ENCODE measurements around the gene RGL1. TPM values are rescaled to one million over a fixed set of nuclear protein-coding genes. Genes with fewer than 3 reads are reported as not detected.

RGL1 gene
- total RNA-seq, 1 experiment from 2014 or later = 4.8 TPM

- H3K4me1 Mint-ChIP-seq (ENCODE audit: low read depth, unreplicated experiment) = peaks cover 29% of the 10 kb centered on the region
- H3K36me3 Mint-ChIP-seq (ENCODE audit: insufficient read depth, unreplicated experiment) = peaks cover 12% of the 10 kb centered on the region
- CTCF ChIA-PET = no interaction called here
- H3K9me3 Mint-ChIP-seq (ENCODE audit: low read depth, unreplicated experiment) = no peaks in the 10 kb centered on the region
- no TSS peak for BruUV-seq (replicated peaks)
- intact Hi-C loops (cut with micrococcal nuclease; ENCODE audit: unreplicated experiment) = no loop called here
- H3K27ac Mint-ChIP-seq (ENCODE audit: unreplicated experiment) = no peak overlapping the region
- H3K27me3 Mint-ChIP-seq (ENCODE audit: unreplicated experiment) = no peaks in the 10 kb centered on the region
- DNase-seq = no peak
- H3K4me3 Mint-ChIP-seq (ENCODE audit: low read depth, unreplicated experiment) = no peak overlapping the region
- TF ChIP-seq, protein P1, sequence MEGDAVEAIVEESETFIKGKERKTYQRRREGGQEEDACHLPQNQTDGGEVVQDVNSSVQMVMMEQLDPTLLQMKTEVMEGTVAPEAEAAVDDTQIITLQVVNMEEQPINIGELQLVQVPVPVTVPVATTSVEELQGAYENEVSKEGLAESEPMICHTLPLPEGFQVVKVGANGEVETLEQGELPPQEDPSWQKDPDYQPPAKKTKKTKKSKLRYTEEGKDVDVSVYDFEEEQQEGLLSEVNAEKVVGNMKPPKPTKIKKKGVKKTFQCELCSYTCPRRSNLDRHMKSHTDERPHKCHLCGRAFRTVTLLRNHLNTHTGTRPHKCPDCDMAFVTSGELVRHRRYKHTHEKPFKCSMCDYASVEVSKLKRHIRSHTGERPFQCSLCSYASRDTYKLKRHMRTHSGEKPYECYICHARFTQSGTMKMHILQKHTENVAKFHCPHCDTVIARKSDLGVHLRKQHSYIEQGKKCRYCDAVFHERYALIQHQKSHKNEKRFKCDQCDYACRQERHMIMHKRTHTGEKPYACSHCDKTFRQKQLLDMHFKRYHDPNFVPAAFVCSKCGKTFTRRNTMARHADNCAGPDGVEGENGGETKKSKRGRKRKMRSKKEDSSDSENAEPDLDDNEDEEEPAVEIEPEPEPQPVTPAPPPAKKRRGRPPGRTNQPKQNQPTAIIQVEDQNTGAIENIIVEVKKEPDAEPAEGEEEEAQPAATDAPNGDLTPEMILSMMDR (IDR thresholded peaks at IDR 0.05; ENCODE audit: unreplicated experiment) = no peak
These were observed 33.3 kb downstream of the RGL1 start for GRCh38 chr1:183838221-183838620.

DNA sequence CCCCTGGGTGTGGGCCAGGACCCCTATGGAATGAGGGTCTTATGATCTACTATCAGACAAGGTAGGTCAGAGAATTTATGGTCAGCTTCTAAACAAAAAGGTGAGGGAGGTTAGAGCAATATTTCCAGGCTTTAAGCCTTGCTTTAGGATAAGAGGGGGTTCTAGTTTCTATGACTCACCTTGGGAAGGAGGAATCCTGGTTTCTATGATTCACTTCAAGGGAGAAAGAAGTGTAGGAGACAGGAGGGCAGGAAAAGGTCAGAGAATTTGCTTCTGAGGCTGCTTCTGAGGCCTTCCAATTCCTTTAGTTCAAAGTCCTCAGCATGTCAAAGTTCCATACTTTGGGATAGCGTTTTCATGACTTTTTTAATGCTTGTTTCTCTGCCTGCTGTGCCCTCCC lies 35.2 kb downstream of the RGL1 start:
- TF ChIP-seq, protein P1 (IDR thresholded peaks at IDR 0.05; ENCODE audit: unreplicated experiment) = no peak
- Mint-ChIP-seq H3K27me3 (ENCODE audit: unreplicated experiment) (no peaks in the 10 kb centered on the region), H3K36me3 (ENCODE audit: insufficient read depth, unreplicated experiment) (peaks cover 12% of the 10 kb centered on the region), H3K27ac (ENCODE audit: unreplicated experiment) (no peak overlapping the region), H3K4me1 (ENCODE audit: low read depth, unreplicated experiment) (peaks cover 38% of the 10 kb centered on the region), H3K4me3 (ENCODE audit: low read depth, unreplicated experiment) (no peak overlapping the region), H3K9me3 (ENCODE audit: low read depth, unreplicated experiment) (no peaks in the 10 kb centered on the region)
- BruUV-seq (replicated peaks) = no TSS peak
- intact Hi-C loops (cut with micrococcal nuclease; ENCODE audit: unreplicated experiment) = loop anchor here (5.0 kb wide), 1 partner anchor 183 kb away; no protein-coding TSS in a partner anchor
- no peak for DNase-seq
- CTCF ChIA-PET = no interaction called here

GRCh38 chr1:183841550-183841949 lies 36.6 kb downstream of the RGL1 start:
- Mint-ChIP-seq H3K4me3 (ENCODE audit: low read depth, unreplicated experiment) (peak overlapping the region; percentile 38), H3K4me1 (ENCODE audit: low read depth, unreplicated experiment) (peaks cover 48% of the 10 kb centered on the region), H3K36me3 (ENCODE audit: insufficient read depth, unreplicated experiment) (peaks cover 12% of the 10 kb centered on the region), H3K9me3 (ENCODE audit: low read depth, unreplicated experiment) (no peaks in the 10 kb centered on the region), H3K27me3 (ENCODE audit: unreplicated experiment) (no peaks in the 10 kb centered on the region), H3K27ac (ENCODE audit: unreplicated experiment) (peak overlapping the region; percentile 58)
- TF ChIP-seq, protein P1 (IDR thresholded peaks at IDR 0.05; ENCODE audit: unreplicated experiment) = no peak
- CTCF ChIA-PET = interaction anchor here (0.6 to 1.8 kb wide), 2 partner anchors 36 to 1236 kb away, joined by 3 to 4 read pairs; no protein-coding TSS in a partner anchor
- no peak for DNase-seq
- intact Hi-C loops (cut with micrococcal nuclease; ENCODE audit: unreplicated experiment) = loop anchor here (5.0 kb wide), 1 partner anchor 184 kb away; no protein-coding TSS in a partner anchor
- BruUV-seq (replicated peaks) = no TSS peak

GRCh38 chr1:183841950-183842794 lies 37.3 kb downstream of the RGL1 start:
- Mint-ChIP-seq H3K27me3 (ENCODE audit: unreplicated experiment) (no peaks in the 10 kb centered on the region), H3K27ac (ENCODE audit: unreplicated experiment) (peak overlapping the region; percentile 58), H3K4me3 (ENCODE audit: low read depth, unreplicated experiment) (peak overlapping the region; percentile 38), H3K36me3 (ENCODE audit: insufficient read depth, unreplicated experiment) (peaks cover 12% of the 10 kb centered on the region), H3K4me1 (ENCODE audit: low read depth, unreplicated experiment) (peaks cover 52% of the 10 kb centered on the region), H3K9me3 (ENCODE audit: low read depth, unreplicated experiment) (no peaks in the 10 kb centered on the region)
- BruUV-seq (replicated peaks) = no TSS peak
- peak; percentile 44 for DNase-seq
- CTCF ChIA-PET = interaction anchor here (0.6 to 1.8 kb wide), 5 partner anchors 13 to 585 kb away, joined by 3 to 4 read pairs (median 4); no protein-coding TSS in a partner anchor
- TF ChIP-seq, protein P1 (IDR thresholded peaks at IDR 0.05; ENCODE audit: unreplicated experiment) = no peak
- intact Hi-C loops (cut with micrococcal nuclease; ENCODE audit: unreplicated experiment) = loop anchor here (2.0 to 5.0 kb wide), 4 partner anchors 35 to 185 kb away; no protein-coding TSS in a partner anchor
